OCI-LY7 (cell line): ENCODE measurements around the gene TTC9. TPM values are rescaled to one million over a fixed set of nuclear protein-coding genes. Genes with fewer than 3 reads are reported as not detected.

ENCODE experiments used
- BruUV-seq: library from RNA; stranded (reverse); fragments of 400-500 nt; replicated peaks from 2 replicates; lab custom pipeline; 2021; lab: Mats Ljungman, UMichigan
- CTCF ChIA-PET: fragments of 300-600 bp; sonication (Branson Sonifier 250); formaldehyde crosslinking; loops from one replicate; lab custom pipeline; 2022; ENCODE audit warnings: antibody characterized with exemption; ENCODE audit not compliant: unreplicated experiment; lab: Charles Lee
- POLR2A ChIA-PET: fragments of 300-600 bp; sonication (Branson Sonifier 250); formaldehyde crosslinking; loops from one replicate; lab custom pipeline; 2022; ENCODE audit warnings: antibody characterized with exemption; lab: Charles Lee
- DNase-seq: peaks from one replicate; pipeline ENCODE4 v3.0.0-alpha.2; 2015; ENCODE audit warnings: low spot score
- H2AFZ ChIP-seq: fragments of 200-600 bp; sonication (generic), shearing (Covaris generic); 2 replicates; pipeline ENCODE4 v1.6.1; 2014; ENCODE audit warnings: mild to moderate bottlenecking, antibody characterized with exemption, low read length, moderate library complexity
- H3K27ac ChIP-seq: fragments of 200-600 bp; sonication (generic); 2 replicates; pipeline ENCODE4 v1.5.1; 2014; ENCODE audit warnings: mixed run types, low read depth, mild to moderate bottlenecking, moderate library complexity, low read length, inconsistent platforms; ENCODE audit not compliant: poor library complexity, severe bottlenecking
- H3K36me3 ChIP-seq: fragments of 200-600 bp; sonication (generic); 2 replicates; pipeline ENCODE4 v1.6.1; 2014; ENCODE audit warnings: mild to moderate bottlenecking, antibody characterized with exemption, low read length, moderate library complexity, mixed read lengths; ENCODE audit not compliant: insufficient read depth
- H3K4me1 ChIP-seq: fragments of 200-600 bp; sonication (generic); 2 replicates; pipeline ENCODE4 v1.5.1; 2014; ENCODE audit warnings: mild to moderate bottlenecking, low read length; ENCODE audit not compliant: insufficient read depth, poor library complexity, severe bottlenecking
- H3K4me2 ChIP-seq: fragments of 200-600 bp; sonication (generic); 2 replicates; pipeline ENCODE4 v1.6.1; 2014; ENCODE audit warnings: mild to moderate bottlenecking, low read length
- H3K4me3 ChIP-seq: fragments of 200-600 bp; sonication (generic); 2 replicates; pipeline ENCODE4 v1.5.1; 2014; ENCODE audit warnings: mild to moderate bottlenecking, low read depth, low read length; ENCODE audit not compliant: poor library complexity, severe bottlenecking
- H3K79me2 ChIP-seq: fragments of 200-600 bp; sonication (generic); 2 replicates; pipeline ENCODE4 v1.6.1; 2016; ENCODE audit warnings: low read depth, mild to moderate bottlenecking, low read length, moderate library complexity, mixed read lengths; ENCODE audit not compliant: insufficient read depth
- H3K9me2 ChIP-seq: fragments of 200-600 bp; sonication (generic); 2 replicates; pipeline ENCODE4 v1.6.1; 2016; ENCODE audit warnings: mild to moderate bottlenecking, low read length, mixed read lengths; ENCODE audit not compliant: insufficient read depth
- H3K9me3 ChIP-seq: fragments of 200-600 bp; sonication (generic); 2 replicates; pipeline ENCODE4 v1.6.1; 2014; ENCODE audit warnings: mild to moderate bottlenecking, mixed run types, low read length, mixed read lengths
- H4K20me1 ChIP-seq: fragments of 200-600 bp; sonication (generic); 2 replicates; pipeline ENCODE4 v1.6.1; 2014; ENCODE audit warnings: mild to moderate bottlenecking, antibody characterized with exemption, low read length, moderate library complexity, mixed read lengths; ENCODE audit not compliant: insufficient read depth
- CTCF ChIP-seq: fragments of 200-600 bp; sonication (generic); conservative IDR thresholded peaks from 2 replicates; pipeline ENCODE4 v1.5.1; 2014; ENCODE audit warnings: mild to moderate bottlenecking, antibody characterized with exemption, low read length, moderate library complexity, mixed read lengths
- EZH2phosphoT487 ChIP-seq: fragments of 200-600 bp; sonication (generic); IDR thresholded peaks from 2 replicates; pipeline ENCODE4 v1.6.1; 2018; ENCODE audit warnings: low read depth, borderline replicate concordance, mild to moderate bottlenecking, mixed run types, antibody characterized with exemption, low read length, moderate library complexity, mixed read lengths
- intact Hi-C: fragments of 100-400 bp; cut with micrococcal nuclease; formaldehyde crosslinking; loops from one replicate; pipeline ENCODE4 v1.10.0; 2022; ENCODE audit not compliant: unreplicated experiment
- total RNA-seq, 2 experiments: library from RNA; depleted of rRNA in 1 of 2; stranded (reverse); fragments of >200 nt in 1 of 2; shearing (Covaris generic) in 1 of 2; gene quantifications; 2 replicates each; pipeline ENCODE4 v1.2.3, GENCODE V29; 2014 to 2022

TTC9 gene
- total RNA-seq, 2 experiments from 2014 or later: 11.0 to 13.0 TPM

- Histone ChIP-seq H3K27ac (no peak overlapping the region), H3K4me3 (no peak overlapping the region), H3K9me3 (no peaks in the 10 kb centered on the region), H2AFZ (no peak overlapping the region), H3K4me1 (peaks cover 35% of the 10 kb centered on the region), H3K79me2 (peaks cover 15% of the 10 kb centered on the region; the same call in 1 of the 2 replicates), H3K9me2 (no peaks in the 10 kb centered on the region), H3K4me2 (no peak overlapping the region), H4K20me1 (no peaks in the 10 kb centered on the region), H3K36me3 (peaks cover 63% of the 10 kb centered on the region)
- TF ChIP-seq CTCF: no peak
- TF ChIP-seq EZH2phosphoT487: no peak
- ChIA-PET POLR2A (interaction anchor here (1.0 kb wide), 1 partner anchor 14 kb away, joined by 3 read pairs; no protein-coding TSS in a partner anchor), CTCF (no interaction called here)
- no peak for DNase-seq
- intact Hi-C loops: no loop called here
- BruUV-seq: no TSS peak
These were observed 30.2 kb downstream of the TTC9 start for GRCh38 chr14:70671652-70672644.

- intact Hi-C loops: no loop called here
- POLR2A ChIA-PET: interaction anchor here (1.5 kb wide), 1 partner anchor 10 kb away, joined by 4 read pairs; no protein-coding TSS in a partner anchor
- no TSS peak for BruUV-seq
These were observed 35.6 kb downstream of the TTC9 start for GRCh38 chr14:70677341-70677740.

More at GRCh38 chr14:70677341-70677740, 35.6 kb downstream of the TTC9 start:
- Histone ChIP-seq H3K9me3 (no peaks in the 10 kb centered on the region), H3K36me3 (peaks cover 18% of the 10 kb centered on the region; the same call in 1 of the 2 replicates), H3K9me2 (no peaks in the 10 kb centered on the region), H4K20me1 (no peaks in the 10 kb centered on the region), H3K4me3 (no peak overlapping the region), H3K27ac (no peak overlapping the region), H3K4me1 (no peaks in the 10 kb centered on the region), H3K79me2 (no peaks in the 10 kb centered on the region), H3K4me2 (no peak overlapping the region), H2AFZ (no peak overlapping the region)
- CTCF ChIA-PET: no interaction called here
- no peak for TF ChIP-seq CTCF
- no peak for DNase-seq
